GM12878 (cell line): ENCODE results near the gene SATB2. TPM values are rescaled to one million over a fixed set of nuclear protein-coding genes. Genes with fewer than 3 reads are reported as not detected.

ENCODE experiments used
- ATAC-seq: fragments of 200-7000 bp; cut with Tn5 transposase; 3 replicates; pipeline ENCODE4 v1.9.1; 2020; ENCODE audit warnings: mild to moderate bottlenecking, moderate library complexity
- BruUV-seq: library from RNA; stranded (reverse); fragments of 400-500 nt; replicated peaks from 2 replicates; lab custom pipeline; 2021; lab: Mats Ljungman, UMichigan
- CTCF ChIA-PET: fragments of 300-600 bp; sonication (Branson Sonifier 250); formaldehyde crosslinking; extraction: SDS; loops from one replicate; lab custom pipeline; 2021; ENCODE audit warnings: inconsistent platforms; lab: Yijun Ruan, JAX
- POLR2A ChIA-PET: fragments of 350-600 bp; formaldehyde crosslinking; extraction: SDS; loops from one replicate; lab custom pipeline; 2021; ENCODE audit warnings: inconsistent platforms; lab: Charles Lee
- RAD21 ChIA-PET: fragments of 300-600 bp; sonication (Branson Sonifier 250); formaldehyde crosslinking; loops from one replicate; lab custom pipeline; 2023; ENCODE audit warnings: antibody characterized with exemption; ENCODE audit not compliant: unreplicated experiment; lab: Charles Lee
- SMC1A ChIA-PET: fragments of 300-600 bp; sonication (Branson Sonifier 250); formaldehyde crosslinking; loops from one replicate; lab custom pipeline; 2023; ENCODE audit not compliant: unreplicated experiment, uncharacterized antibody; lab: Charles Lee
- DNase-seq: peaks from one replicate; pipeline ENCODE4 v3.0.0-alpha.2; 2011; ENCODE audit warnings: low read depth, low spot score
- FAIRE-seq: peaks from 3 replicates; lab custom pipeline; 2011; peaks lifted over from hg19 to GRCh38; lab: Jason Lieb, UNC
- H2AFZ ChIP-seq: 2 replicates; pipeline ENCODE4 v1.6.0; 2011; ENCODE audit warnings: low read depth, low read length, control low read depth; ENCODE audit not compliant: control insufficient read depth
- H3K27ac ChIP-seq: 2 replicates; pipeline ENCODE4 v1.5.1; 2011; ENCODE audit warnings: control low read depth; ENCODE audit not compliant: control insufficient read depth, insufficient read depth
- H3K27me3 ChIP-seq, 2 experiments: replicated peaks in 1 of 2; 2 replicates each; pipeline versions ENCODE4 v1.6.0 to v1.6.1; 2011; ENCODE audit warnings: low read length in 1 of 2; ENCODE audit not compliant: control insufficient read depth in 2 of 2, insufficient read depth in 2 of 2
- H3K36me3 ChIP-seq, 2 experiments: 2 replicates each; pipeline ENCODE4 v1.5.1; 2011; ENCODE audit warnings: low read length in 1 of 2; ENCODE audit not compliant: control insufficient read depth in 2 of 2, insufficient read depth in 2 of 2
- H3K4me1 ChIP-seq: 2 replicates; pipeline ENCODE4 v1.6.1; 2011; ENCODE audit warnings: mild to moderate bottlenecking, low read length, moderate library complexity, mixed read lengths; ENCODE audit not compliant: control insufficient read depth, insufficient read depth
- H3K4me2 ChIP-seq: 2 replicates; pipeline ENCODE4 v1.6.0; 2011; ENCODE audit warnings: control low read depth; ENCODE audit not compliant: control insufficient read depth, insufficient read depth
- H3K4me3 ChIP-seq: fragments of 200-600 bp; sonication (generic); 2 replicates; pipeline ENCODE4 v1.5.1; 2016
- H3K79me2 ChIP-seq: 2 replicates; pipeline ENCODE4 v1.6.0; 2011; ENCODE audit warnings: low read length; ENCODE audit not compliant: control insufficient read depth, insufficient read depth
- H3K9ac ChIP-seq: 2 replicates; pipeline ENCODE4 v1.8.0; 2011; ENCODE audit warnings: low read length, control low read depth, mixed read lengths; ENCODE audit not compliant: control insufficient read depth, insufficient read depth
- H3K9me3 ChIP-seq: replicated peaks from 3 replicates; pipeline ENCODE4 v1.5.1; 2011; ENCODE audit warnings: mild to moderate bottlenecking, low read length; ENCODE audit not compliant: control insufficient read depth, insufficient read depth
- H4K20me1 ChIP-seq: 2 replicates; pipeline ENCODE4 v1.6.0; 2011; ENCODE audit not compliant: control insufficient read depth, insufficient read depth
- KLF5 ChIP-seq: fragments of 450-650 bp; IDR thresholded peaks from 2 replicates; pipeline ENCODE4 v1.6.1; 2014; ENCODE audit warnings: mild to moderate bottlenecking; ENCODE audit not compliant: partially characterized antibody
- MEF2A ChIP-seq: IDR thresholded peaks from 2 replicates; pipeline ENCODE4 v1.6.1; 2011; ENCODE audit warnings: low read depth, mild to moderate bottlenecking, low read length, moderate library complexity; ENCODE audit not compliant: insufficient read depth
- MYC ChIP-seq: IDR thresholded peaks from 2 replicates; pipeline ENCODE4 v1.6.1; 2011; ENCODE audit warnings: mild to moderate bottlenecking, low read length, moderate library complexity, inconsistent platforms; ENCODE audit not compliant: insufficient read depth, insufficient replicate concordance, insufficient read length, severe bottlenecking
- POLR2A ChIP-seq: IDR thresholded peaks from 2 replicates; pipeline ENCODE4 v1.6.1; 2011; ENCODE audit warnings: low read depth, mild to moderate bottlenecking, low read length
- RAD21 ChIP-seq: IDR thresholded peaks from 2 replicates; pipeline ENCODE4 v1.6.1; 2011; ENCODE audit warnings: mild to moderate bottlenecking, low read depth, low read length, moderate library complexity; ENCODE audit not compliant: insufficient read depth
- RUNX3 ChIP-seq: IDR thresholded peaks from 2 replicates; pipeline ENCODE4 v1.6.1; 2012; ENCODE audit warnings: low read length, inconsistent platforms
- SMC3 ChIP-seq: IDR thresholded peaks from 2 replicates; pipeline ENCODE4 v1.6.1; 2011; ENCODE audit warnings: low read length, improper control_type of control experiment, borderline replicate concordance
- TAF1 ChIP-seq: IDR thresholded peaks from 2 replicates; pipeline ENCODE4 v1.6.1; 2011; ENCODE audit warnings: mild to moderate bottlenecking, low read depth, low read length, borderline replicate concordance
- ZNF384 ChIP-seq: IDR thresholded peaks from 2 replicates; pipeline ENCODE4 v1.6.1; 2012; ENCODE audit warnings: low read depth, mild to moderate bottlenecking, low read length, improper control_type of control experiment, borderline replicate concordance
- ZNF622 ChIP-seq: fragments of 450-650 bp; IDR thresholded peaks from 2 replicates; pipeline ENCODE4 v1.6.1; 2017; ENCODE audit warnings: mild to moderate bottlenecking, inconsistent platforms
- ZZZ3 ChIP-seq: IDR thresholded peaks from 2 replicates; pipeline ENCODE4 v1.6.1; 2011; ENCODE audit warnings: low read depth; ENCODE audit not compliant: control insufficient read depth, insufficient read length
- WGBS: methylation state at CpG from one replicate; pipeline ENCODE4 v1.1.6; 2016; ENCODE audit warnings: low lambda C conversion rate; ENCODE audit not compliant: insufficient replicate concordance, insufficient coverage; ENCODE audit errors: missing lambda C conversion rate; 5-methylcytosine and 5-hydroxymethylcytosine counted together
- in situ Hi-C: fragments of 300-500 bp; cut with MboI; formaldehyde crosslinking; loops from 9 replicates; pipeline ENCODE4 v1.14.3; 2018; ENCODE audit warnings: mixed read lengths
- intact Hi-C: fragments of 100-400 bp; cut with micrococcal nuclease; formaldehyde crosslinking; loops from one replicate; pipeline ENCODE4 v1.14.2; 2022; ENCODE audit not compliant: unreplicated experiment
- polyA plus RNA-seq, 11 experiments: library from polyadenylated mRNA; depleted of rRNA in 4 of 11; unstranded in 6 of 11; stranded (reverse) in 5 of 11; fragments of >200 nt; fragmentation: Nextera tagmentation in 4 of 11; fragmentation: Illumina TruSeq in 1 of 11; extraction: Ambion mirVana in 4 of 11; extraction: Trizol in 1 of 11; gene quantifications; 1 replicate in 1 of 11; 2 replicates in 10 of 11; pipeline versions ENCODE4 v1.2.1 to v1.2.3, GENCODE V29; 2011 to 2016; ENCODE audit warnings: inconsistent platforms in 2 of 11, missing spikeins in 2 of 11, low read depth in 1 of 11
- total RNA-seq, 4 experiments: library from RNA; depleted of rRNA in 3 of 4; stranded (reverse); fragments of >200 nt in 3 of 4; fragmentation: Illumina TruSeq in 1 of 4; extraction: Trizol in 1 of 4; gene quantifications; 2 replicates each; pipeline versions ENCODE4 v1.2.1 to v1.2.3, GENCODE V29; 2013 to 2021
- TF ChIP-seq, protein P1 (sequence below): fragments of 450-650 bp; IDR thresholded peaks from 2 replicates; pipeline ENCODE4 v1.6.1; 2018; ENCODE audit warnings: mild to moderate bottlenecking, low read depth, moderate library complexity; ENCODE audit not compliant: partially characterized antibody
- TF ChIP-seq, protein P2 (sequence below): fragments of 450-650 bp; IDR thresholded peaks from 2 replicates; pipeline ENCODE4 v1.6.1; 2016; ENCODE audit warnings: mild to moderate bottlenecking
- TF ChIP-seq, protein P3 (sequence below): IDR thresholded peaks from 2 replicates; pipeline ENCODE4 v1.6.1; 2012; ENCODE audit warnings: mild to moderate bottlenecking, low read depth, low read length
- TF ChIP-seq, protein P4 (sequence below): fragments of 450-650 bp; IDR thresholded peaks from 2 replicates; pipeline ENCODE4 v1.6.1; 2017; ENCODE audit warnings: low read depth, mild to moderate bottlenecking, moderate library complexity

Gene SATB2
- total and polyA plus RNA-seq, 10 of the 15 experiments (the other 5 are each of a cell fraction or from before 2014, with no cell fraction given), result 0.03 to 0.56 (median 0.08) TPM; not detected in 3

DNA sequence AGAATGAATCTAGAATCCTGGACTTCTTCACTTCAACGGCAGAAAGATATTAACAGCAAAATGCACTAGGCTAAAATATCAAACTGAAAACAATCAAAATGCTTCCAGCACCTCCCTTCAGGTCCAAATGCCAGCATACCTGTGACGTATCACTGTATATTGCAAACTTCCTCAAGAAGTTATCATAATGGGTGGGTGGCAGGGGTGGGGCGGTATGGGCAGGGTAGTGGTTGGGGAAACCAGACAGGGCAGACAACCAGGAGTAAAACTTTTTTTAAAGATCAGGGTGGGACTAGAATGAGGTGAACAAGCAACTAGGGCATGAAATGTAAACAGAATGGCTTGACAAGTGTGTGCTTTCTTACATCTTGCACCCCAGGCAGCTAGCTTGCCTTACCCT, 140.9 kb downstream of the SATB2 start:
- H3K4me3 ChIP-seq, result no peak overlapping the region
- intact Hi-C loops (no loop called here), in situ Hi-C loops (no loop called here)
- H2AFZ ChIP-seq, result no peak overlapping the region
- H3K4me1 ChIP-seq, result no peaks in the 10 kb centered on the region
- BruUV-seq, result no TSS peak
- CTCF ChIA-PET, result no interaction called here
- H3K27ac ChIP-seq, result no peak overlapping the region
- H3K4me2 ChIP-seq, result no peak overlapping the region
- ATAC-seq (no peak), FAIRE-seq (no peak), DNase-seq (no peak)
- H3K9me3 ChIP-seq, result no peaks in the 10 kb centered on the region
- H3K36me3 ChIP-seq, result no peaks in the 10 kb centered on the region
- RAD21 ChIA-PET, result no interaction called here
- no peaks in the 10 kb centered on the region for H4K20me1 ChIP-seq
- SMC1A ChIA-PET, result interaction anchor here (0.8 to 1.2 kb wide), 2 partner anchors 10 to 19 kb away, joined by 3 read pairs; no protein-coding TSS in a partner anchor
- POLR2A ChIA-PET, result no interaction called here
- no peaks in the 10 kb centered on the region for H3K79me2 ChIP-seq
- no peak overlapping the region for H3K9ac ChIP-seq
- H3K27me3 ChIP-seq, result no peaks in the 10 kb centered on the region
- 0% methylated on average over 3 of the region's 3 CpGs for WGBS
- TF ChIP-seq RAD21, result no peak
- TF ChIP-seq ZNF622, result no peak
- no peak for TF ChIP-seq ZZZ3
- TF ChIP-seq POLR2A, result no peak
- TF ChIP-seq, protein P1, sequence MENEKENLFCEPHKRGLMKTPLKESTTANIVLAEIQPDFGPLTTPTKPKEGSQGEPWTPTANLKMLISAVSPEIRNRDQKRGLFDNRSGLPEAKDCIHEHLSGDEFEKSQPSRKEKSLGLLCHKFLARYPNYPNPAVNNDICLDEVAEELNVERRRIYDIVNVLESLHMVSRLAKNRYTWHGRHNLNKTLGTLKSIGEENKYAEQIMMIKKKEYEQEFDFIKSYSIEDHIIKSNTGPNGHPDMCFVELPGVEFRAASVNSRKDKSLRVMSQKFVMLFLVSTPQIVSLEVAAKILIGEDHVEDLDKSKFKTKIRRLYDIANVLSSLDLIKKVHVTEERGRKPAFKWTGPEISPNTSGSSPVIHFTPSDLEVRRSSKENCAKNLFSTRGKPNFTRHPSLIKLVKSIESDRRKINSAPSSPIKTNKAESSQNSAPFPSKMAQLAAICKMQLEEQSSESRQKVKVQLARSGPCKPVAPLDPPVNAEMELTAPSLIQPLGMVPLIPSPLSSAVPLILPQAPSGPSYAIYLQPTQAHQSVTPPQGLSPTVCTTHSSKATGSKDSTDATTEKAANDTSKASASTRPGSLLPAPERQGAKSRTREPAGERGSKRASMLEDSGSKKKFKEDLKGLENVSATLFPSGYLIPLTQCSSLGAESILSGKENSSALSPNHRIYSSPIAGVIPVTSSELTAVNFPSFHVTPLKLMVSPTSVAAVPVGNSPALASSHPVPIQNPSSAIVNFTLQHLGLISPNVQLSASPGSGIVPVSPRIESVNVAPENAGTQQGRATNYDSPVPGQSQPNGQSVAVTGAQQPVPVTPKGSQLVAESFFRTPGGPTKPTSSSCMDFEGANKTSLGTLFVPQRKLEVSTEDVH, result no peak
- TF ChIP-seq, protein P2, sequence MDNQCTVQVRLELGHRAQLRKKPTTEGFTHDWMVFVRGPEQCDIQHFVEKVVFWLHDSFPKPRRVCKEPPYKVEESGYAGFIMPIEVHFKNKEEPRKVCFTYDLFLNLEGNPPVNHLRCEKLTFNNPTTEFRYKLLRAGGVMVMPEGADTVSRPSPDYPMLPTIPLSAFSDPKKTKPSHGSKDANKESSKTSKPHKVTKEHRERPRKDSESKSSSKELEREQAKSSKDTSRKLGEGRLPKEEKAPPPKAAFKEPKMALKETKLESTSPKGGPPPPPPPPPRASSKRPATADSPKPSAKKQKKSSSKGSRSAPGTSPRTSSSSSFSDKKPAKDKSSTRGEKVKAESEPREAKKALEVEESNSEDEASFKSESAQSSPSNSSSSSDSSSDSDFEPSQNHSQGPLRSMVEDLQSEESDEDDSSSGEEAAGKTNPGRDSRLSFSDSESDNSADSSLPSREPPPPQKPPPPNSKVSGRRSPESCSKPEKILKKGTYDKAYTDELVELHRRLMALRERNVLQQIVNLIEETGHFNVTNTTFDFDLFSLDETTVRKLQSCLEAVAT, result no peak
- TF ChIP-seq, protein P3, sequence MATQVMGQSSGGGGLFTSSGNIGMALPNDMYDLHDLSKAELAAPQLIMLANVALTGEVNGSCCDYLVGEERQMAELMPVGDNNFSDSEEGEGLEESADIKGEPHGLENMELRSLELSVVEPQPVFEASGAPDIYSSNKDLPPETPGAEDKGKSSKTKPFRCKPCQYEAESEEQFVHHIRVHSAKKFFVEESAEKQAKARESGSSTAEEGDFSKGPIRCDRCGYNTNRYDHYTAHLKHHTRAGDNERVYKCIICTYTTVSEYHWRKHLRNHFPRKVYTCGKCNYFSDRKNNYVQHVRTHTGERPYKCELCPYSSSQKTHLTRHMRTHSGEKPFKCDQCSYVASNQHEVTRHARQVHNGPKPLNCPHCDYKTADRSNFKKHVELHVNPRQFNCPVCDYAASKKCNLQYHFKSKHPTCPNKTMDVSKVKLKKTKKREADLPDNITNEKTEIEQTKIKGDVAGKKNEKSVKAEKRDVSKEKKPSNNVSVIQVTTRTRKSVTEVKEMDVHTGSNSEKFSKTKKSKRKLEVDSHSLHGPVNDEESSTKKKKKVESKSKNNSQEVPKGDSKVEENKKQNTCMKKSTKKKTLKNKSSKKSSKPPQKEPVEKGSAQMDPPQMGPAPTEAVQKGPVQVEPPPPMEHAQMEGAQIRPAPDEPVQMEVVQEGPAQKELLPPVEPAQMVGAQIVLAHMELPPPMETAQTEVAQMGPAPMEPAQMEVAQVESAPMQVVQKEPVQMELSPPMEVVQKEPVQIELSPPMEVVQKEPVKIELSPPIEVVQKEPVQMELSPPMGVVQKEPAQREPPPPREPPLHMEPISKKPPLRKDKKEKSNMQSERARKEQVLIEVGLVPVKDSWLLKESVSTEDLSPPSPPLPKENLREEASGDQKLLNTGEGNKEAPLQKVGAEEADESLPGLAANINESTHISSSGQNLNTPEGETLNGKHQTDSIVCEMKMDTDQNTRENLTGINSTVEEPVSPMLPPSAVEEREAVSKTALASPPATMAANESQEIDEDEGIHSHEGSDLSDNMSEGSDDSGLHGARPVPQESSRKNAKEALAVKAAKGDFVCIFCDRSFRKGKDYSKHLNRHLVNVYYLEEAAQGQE, result no peak
- no peak for TF ChIP-seq RUNX3
- TF ChIP-seq SMC3, result no peak
- TF ChIP-seq KLF5, result no peak
- TF ChIP-seq ZNF384, result no peak
- TF ChIP-seq MYC, result no peak
- no peak for TF ChIP-seq TAF1
- TF ChIP-seq MEF2A, result no peak
- TF ChIP-seq, protein P4, sequence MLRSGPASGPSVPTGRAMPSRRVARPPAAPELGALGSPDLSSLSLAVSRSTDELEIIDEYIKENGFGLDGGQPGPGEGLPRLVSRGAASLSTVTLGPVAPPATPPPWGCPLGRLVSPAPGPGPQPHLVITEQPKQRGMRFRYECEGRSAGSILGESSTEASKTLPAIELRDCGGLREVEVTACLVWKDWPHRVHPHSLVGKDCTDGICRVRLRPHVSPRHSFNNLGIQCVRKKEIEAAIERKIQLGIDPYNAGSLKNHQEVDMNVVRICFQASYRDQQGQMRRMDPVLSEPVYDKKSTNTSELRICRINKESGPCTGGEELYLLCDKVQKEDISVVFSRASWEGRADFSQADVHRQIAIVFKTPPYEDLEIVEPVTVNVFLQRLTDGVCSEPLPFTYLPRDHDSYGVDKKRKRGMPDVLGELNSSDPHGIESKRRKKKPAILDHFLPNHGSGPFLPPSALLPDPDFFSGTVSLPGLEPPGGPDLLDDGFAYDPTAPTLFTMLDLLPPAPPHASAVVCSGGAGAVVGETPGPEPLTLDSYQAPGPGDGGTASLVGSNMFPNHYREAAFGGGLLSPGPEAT, result no peak
